GM04504 (cell line): ENCODE data around the gene LTBP2.
"Not testable (repeated sequence)": the region's sequence is repeated elsewhere in the genome, so short reads cannot be mapped to it uniquely, and the experiment has no call there.

Source experiments
- DNase-seq: peaks from one replicate; pipeline ENCODE4 v3.0.0-alpha.2; 2012; ENCODE audit warnings: low read depth

LTBP2 gene

DNA sequence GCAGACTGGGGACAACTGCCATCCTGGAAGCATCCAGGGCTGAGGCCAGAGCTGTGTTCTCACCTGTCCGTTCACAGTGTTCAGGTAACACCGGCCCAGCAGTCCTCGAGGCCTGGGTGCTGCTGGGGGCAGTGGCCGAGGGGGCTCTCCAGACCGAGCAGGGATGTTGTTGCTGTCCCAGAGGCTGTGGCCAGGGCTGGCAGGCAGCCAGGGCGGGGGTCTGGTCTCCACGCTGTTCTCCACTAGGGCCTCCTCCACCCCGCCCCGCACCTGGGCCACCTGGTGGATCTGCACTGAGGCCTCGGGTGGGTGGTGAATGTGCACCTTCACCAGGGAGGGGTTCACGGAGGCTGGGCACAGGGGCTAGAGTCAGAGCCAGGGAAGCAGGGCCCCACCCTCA is 61.0 kb downstream of the LTBP2 start:
- no peak for DNase-seq

DNA sequence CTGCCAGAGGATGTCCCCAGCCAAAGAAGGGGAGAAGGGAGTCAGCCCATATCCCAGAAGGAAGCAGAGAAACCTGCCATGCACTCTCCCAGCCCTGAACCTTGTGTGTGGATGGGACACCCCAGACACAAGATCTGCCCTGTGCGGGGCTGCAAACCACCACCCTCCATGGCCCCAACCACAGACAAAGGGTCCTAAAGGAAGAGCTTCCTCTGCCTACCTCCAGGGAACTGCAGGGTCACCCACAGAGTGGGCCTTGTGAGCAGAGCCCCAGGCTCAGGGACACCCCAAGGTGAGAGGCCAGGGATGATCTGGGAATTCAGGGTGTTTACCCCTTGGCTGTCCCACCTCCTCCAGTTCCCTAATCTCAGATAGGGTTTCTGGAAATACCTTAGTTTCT is 62.0 kb downstream of the LTBP2 start:
- DNase-seq: no peak

DNA sequence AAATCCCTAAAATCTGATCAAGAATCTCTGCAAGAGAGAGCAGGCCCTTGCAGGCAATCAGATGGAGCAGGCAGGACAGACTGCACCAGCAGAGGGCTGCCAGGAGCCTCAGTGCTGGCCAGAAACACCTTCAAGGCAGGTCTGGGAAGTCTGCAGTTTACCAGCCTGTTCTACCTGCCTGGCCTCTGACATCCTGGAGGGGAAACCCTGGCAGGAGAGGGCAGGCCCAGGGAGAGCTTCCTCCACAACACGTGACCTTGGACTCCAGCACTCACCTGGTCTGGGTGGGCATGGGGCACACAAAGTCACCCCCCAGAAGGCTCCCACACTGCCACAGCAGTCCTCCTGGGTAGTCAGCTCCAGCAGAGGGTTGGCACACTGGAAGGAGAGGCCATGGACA is 62.4 kb downstream of the LTBP2 start:
- DNase-seq: no peak

DNA sequence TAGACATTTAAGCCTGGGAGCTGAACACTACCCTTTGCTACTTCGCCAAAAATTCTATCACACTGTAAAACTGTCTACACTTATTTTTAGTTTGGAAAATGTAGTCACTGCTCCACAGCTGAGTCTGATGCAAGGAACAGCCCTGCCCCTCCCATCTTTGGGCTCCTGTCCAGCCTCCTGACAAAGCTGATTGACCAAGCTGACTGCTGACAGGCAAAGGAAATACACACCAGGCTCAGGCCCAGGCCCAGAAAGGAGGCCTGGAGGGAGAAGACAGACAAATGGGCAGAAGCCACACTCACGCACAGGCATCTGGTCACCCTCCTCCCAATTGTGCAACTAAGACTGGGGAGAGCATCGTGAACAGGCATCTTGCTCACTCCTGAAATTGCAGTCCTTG is 63.2 kb downstream of the LTBP2 start:
- DNase-seq: peak; percentile 86

DNA sequence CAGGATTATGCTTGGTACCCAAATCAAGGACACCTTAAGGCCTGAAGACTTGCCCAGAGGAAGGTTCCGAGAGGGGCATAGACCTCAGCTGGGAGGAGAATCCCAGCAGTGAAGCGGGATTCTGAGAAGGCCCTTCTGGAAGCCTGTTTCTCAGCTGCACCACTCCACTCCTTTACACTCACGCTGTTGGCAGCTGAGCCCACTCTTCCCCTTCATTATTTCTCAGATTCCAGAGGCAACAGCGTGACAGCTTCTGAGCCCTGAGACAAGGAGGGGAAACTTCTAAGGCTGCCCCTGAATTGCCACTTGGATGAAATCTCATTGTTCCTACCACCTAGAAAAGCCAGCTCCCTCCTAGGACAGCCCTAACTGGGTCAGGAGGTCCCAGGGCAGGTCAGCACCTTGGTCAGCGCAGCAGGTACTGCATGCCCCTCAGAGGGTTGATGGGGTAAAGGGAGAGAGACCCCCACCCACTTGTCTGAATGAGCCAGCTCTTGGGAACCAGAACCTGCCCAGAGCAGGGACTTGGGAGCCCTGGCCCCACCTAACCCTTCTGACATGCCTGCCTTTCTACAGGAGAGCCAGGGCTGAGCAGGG is 64.6 kb downstream of the LTBP2 start:
- DNase-seq: no peak

DNA sequence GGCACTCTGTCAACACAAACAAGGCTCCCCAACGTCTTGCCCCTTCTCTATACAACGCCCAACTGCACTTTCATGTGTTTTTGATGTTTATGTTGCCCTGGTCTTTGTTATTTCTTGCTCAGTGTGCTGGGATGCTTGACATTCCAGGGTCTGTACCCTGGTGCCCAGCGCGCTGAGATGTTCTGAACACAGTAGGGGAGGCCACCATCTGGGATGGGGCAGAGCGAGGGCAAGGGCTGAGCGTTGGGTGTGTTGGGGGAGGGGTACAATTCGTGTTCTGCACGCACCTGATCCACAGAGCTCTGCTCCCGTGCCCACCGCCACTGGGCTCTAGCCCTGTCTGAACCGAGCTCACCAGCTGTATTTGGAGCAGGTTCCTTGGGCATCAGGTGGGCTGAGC is 65.6 kb downstream of the LTBP2 start:
- no peak for DNase-seq

DNA sequence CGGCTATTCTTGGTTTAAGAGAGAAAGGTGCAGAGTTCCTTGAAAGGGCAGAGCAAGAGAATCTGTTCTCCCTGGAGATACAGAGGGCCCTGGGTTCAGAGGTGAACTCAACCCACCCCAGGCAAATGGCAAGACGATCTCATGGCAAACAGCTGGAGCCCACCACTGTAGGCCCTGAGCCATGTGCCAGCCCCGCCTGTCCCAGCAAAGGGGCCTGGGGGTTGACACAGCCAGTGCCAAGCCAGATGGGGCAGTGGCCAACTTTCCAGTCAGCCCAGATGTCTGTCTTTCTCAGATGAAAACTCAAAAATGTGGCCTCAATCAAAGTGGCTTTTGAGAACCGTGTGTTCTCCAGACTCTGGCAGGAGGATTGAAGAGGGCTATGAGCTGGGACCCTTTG is 66.7 kb downstream of the LTBP2 start:
- DNase-seq: no peak

DNA sequence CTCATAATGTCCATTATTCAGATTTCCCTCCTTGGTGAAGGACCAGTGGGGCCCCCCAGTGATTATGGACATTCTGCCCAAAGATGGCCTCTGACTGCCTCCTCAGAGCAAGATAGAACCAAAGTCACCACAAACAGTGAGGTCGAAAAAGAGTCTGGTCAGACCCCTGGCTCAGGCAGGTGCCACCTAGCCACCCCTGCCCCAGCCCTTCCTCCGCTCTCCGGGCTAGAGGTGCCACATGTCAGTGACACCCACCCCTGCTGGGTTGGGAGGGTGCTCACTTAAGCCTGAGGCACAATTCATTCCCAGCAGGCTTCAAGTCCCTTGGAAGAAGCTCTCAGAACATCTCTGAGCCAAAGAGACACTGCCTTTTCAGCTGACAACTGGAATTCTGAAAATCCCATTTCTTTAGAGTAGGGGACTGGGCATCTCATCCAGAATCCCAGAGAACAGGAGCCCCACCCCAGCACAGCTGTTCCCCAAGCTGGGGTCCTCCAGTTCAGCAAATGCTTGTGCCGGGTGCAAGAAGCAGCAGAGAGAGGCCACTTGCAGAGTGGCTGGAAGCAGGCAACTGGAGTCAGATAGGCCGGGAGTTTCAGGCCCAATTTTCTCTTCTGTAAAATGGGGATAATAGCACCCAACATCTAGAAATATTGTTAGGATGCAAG is 68.1 kb downstream of the LTBP2 start:
- DNase-seq: no peak

DNA sequence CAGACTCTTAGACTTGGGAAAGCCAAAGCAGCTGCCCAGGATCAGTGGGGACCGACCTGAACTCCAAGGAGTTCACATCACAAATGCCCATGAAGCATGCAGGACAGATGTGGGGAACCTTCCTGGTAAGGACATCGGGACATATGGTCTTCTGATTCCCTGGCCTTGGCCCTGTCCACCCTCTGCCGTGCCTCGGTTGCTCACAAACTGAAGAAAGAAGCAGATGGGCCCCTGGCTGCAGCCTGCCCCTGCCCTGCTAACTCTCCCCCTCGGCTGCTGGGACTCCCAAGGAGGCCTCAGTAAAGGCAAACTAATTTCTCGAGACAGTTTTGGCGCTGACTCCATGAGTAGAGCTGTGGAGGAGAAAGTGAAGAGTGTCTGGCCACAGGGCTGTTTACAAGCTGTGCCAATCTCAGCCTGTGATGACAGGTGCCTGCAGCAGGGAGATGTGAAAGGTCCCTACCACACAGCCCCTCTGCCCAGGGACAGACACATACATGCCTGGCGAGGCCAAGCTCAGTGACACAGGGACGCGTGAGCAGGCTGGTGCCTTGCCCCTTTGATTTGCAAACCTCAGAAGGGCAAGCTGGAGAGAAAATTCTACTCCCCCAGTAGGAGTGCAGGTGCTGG is 69.9 kb downstream of the LTBP2 start:
- no peak for DNase-seq

DNA sequence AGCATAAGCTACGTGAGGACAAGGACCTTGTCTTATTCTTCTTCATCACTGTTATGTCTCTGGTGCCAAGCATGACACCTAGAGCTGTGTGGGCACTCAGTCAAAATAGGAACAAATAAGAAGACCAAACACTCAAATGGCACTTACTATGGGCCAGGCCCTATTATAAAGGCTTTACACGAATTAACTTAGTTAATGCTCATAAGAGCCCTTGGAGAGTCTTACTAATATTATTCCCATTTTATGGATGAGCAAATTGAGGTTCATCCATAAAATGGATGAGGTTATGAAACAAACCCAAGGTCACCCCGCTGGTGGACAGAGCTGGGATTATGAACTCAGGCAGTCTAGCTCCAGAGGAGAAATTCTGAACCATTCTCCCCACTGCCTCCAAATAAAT is 70.8 kb downstream of the LTBP2 start:
- DNase-seq: no peak

DNA sequence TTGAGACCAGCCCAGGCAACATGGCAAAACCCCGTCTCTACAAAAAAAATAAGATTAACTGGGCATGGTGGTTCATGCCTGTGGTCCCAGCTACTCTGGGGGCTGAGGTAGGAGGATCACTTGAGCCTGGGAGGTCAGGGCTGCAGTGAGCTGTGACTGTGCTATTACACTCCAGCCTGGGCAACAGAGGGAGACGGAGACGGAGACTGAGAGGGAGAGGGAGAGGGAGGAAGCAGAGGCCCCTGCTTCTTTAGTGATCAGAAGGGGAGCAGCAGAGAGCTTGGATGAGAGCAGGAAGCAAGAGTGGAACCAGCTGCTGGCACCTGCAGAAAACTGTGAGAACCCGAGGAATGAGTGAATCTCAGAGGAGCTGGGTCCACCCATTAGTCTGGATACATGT is 72.5 kb downstream of the LTBP2 start:
- DNase-seq: no peak

DNA sequence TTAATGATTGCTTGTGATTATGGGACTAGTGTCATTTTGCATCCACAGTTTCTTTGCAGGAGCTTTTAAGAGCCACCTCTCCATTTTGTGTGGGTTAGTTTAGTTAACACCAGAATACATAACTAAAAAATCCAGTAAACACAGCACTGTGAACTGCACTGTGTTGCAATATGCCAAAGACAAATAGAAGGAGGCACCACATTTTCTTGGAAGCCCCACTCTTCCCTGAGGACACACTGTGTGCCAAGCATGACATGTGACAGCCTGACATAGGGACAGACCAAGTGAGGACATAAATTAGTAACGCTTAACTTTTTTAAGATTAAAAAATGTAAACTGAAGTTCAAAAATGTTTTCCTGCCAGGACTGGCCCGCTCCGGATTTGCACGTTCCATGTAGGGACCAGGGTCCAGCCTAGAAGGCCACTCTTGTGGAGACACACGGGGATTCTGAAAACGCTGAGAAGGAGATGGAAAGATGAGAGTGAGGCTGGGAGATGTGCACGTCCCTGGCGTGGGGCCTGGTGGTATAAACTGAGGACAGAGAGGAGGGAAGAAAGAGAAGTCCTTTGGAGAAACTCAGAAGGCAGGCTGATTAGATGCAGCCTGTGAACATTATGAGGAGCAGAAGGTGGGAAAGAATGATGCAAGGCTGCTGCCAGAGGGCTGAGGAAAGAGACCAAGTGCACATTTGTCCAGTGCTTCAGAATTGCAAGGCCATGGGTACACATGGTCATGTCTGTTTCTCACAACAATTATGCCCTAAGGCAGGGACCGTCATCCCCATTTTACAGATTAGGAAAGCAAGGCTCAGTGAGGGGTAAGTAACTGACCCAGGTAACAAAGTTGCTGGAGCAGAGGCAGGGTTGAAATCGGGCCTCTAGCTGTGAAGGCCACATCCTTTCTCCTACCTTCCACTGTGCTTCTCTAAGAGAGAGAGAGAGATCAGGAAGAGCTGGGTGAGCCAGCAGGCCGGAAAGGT is 73.3 kb downstream of the LTBP2 start:
- DNase-seq: no peak

DNA sequence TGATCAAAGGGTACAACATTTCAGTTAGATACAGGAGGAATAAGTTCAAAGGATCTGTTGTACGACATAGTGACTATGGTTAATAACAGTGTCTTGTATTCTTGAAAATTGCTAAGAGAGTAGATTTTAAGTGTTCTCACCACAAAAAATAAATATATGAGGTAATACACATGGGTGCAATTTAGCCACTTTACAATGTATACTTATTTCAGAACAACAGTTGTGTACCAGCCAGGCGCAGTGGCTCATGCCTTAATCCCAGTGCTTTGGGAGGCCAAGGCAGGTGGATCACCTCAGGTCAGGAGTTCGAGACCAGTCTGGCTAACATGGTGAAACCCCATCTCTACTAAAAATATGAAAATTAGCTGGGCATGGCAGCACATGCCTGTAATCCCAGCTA is 75.7 kb downstream of the LTBP2 start:
- not testable (repeated sequence) for DNase-seq

DNA sequence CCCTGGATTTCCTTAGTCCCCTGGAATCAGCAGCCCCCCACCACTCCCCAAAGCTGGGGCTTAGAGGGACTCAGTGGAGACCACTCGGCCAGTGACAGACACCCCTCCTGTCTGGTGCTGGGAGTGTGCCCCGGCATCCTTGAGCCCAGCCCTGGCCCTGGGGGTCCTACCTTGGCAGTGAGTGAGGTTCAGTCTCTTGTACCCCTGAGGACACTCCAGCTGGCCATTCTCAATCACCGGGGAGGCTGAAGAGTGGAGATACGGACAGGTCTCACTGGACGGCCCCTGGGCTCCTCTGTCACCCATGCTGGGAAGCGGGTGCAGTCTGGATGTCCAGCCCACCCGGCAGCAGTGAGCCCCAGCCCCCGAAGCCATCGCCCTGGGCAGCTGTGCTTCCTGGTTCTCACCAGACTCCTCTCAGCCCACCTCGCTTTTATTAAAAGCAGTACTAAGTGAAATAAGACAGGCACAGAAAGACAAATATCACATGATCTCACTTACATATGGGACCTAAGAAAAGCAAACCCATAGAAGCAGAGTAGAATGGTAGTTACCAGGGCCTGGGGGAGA is 76.2 kb downstream of the LTBP2 start:
- no peak for DNase-seq

DNA sequence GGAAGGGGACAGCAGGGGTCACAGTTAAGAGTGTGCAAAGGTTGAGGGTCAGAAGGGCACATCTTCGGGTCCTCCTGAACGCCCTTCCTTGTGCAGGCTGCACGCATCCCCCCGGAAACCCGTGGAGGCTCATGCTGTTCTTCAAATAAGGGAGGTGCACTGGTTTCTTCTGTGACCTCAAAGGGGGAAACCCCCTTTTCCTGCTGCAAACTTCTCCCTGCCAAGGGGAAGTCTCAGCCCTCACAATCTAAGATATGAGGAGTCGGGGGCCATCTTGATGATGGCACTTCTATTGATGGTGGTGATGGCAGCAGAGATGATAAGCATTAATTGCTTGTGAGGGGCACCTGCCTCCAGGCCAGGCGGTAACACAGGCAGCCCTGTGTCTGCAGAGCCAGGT is 78.5 kb downstream of the LTBP2 start:
- DNase-seq: no peak

DNA sequence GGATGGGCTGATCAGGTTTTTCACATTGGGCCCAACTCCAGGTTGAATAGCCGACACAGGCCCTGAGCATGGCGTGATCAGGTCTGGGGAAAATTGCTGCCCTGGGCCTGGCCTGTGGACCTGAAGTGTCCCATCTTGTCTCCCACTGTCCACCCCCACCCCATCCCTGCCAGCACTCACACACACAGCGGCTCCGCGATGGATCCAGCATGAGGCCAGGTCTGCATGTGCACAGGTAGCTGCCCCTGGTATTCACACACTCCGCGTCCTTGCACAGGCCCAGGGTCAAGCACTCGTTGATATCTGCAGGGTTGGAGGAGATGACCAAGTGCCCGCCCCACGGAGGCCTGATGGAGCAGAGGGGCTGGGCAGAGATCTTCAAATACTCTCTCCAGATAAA is 79.8 kb downstream of the LTBP2 start:
- DNase-seq: no peak

DNA sequence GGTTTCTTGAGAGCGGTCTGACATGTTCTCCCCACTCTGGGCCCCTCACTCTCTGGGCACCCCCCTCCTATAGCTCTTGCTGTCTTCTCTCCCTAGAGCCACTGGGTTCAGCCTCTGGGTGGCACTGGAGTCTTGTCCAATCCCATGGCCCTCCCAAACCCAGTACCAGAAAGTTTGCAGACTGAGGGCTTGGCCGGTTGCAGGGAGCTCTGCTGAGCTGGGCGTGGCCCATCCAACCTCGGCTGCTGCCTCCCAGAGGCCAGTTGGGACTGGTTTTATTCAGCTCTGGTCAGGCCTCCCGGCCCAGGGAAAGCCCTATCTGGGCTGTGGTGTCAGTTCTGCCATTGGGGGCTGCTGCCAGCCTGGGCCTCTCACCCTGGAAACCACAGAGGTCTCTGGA is 80.6 kb downstream of the LTBP2 start:
- no peak for DNase-seq

DNA sequence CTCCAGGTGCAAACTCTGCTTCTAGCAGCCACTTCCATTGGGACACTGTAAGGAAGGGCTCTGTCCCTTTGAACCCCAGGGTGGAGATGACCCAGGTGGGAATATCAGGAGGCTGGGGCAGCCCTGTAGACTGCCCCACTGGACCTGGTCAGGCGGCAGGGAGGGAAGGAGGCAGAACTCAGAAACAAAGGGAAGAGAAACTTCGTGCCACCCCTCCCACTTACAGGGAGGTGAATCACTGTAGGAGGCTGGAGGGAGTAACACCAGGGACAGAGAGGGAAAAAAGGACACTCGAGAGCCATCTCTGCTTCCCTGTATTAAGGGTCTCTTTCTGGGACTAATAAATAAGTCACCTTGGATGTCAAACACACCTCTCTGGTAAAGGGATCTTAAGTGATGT is 81.0 kb downstream of the LTBP2 start:
- no peak for DNase-seq

DNA sequence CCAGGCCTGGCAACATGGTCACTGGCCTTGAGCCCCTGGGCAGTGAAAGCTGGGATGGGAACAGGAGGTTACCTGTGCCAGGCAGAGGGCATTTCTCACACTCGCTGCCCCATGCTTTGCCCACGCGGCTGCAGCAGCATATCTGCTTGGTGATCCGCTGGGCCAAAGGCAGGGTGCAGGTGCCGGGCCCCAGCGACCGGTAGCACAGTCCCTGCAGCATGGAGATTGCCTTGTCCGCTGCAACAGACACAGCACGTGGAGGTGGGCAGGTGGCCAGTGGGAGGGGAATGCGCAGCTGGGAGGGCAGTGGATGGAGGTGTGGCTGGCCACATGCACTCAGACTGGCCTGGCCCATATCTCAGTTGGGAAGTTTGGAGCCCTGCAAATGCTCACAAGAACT is 83.2 kb downstream of the LTBP2 start:
- DNase-seq: no peak

DNA sequence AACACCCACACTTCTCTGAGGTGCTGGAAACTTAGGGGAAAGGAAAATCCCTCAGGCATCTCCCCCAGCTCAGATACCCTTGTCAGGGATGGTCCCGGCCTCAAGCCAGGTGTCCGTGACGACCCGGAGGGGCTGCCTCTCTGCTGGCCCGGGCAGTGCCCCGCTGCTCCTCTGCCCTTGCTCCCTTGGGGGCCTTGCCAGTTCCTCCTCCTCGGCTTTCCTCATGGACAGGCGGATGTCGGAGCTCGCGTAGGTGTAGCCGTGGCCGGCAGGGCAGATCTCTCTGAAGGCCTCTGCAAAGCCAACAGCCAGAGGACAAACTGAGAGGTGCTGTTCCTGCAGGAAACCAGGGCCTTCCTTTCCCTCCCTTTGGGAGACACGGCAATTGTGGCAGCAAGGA is 83.6 kb downstream of the LTBP2 start:
- no peak for DNase-seq

DNA sequence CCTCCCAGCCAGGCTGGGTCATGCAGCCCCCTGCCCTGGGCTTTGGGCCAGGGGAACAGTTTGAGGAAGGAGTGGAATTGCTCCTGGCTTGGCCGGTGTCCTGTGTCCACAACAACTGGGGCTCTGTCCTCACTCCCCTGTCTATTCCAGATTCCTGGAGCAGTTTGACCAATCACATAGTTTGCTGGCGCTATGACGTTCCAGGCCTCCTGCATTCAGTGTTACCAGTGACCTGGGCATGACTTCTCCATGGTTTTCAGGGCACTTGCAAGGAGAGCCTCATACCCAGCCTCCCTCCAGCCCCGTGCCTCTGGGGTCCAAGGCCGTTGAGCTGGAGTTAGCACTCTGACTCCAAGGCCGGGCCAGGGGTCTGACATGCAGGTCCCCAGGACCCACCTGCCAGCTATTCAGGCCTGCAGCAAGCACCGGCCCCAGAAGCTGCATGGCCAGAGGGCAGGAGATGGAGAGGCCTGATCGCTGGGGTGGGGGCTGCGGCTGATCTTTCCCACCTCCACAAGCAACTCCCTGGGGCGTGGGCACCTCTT is 84.2 kb downstream of the LTBP2 start:
- no peak for DNase-seq
